Mesendoderm (in vitro differentiated cells): Measurements from ENCODE around the gene GFRA4.

Experiments
- DNase-seq: peaks from one replicate; pipeline ENCODE4 v3.0.0; 2013
- H2AK5ac ChIP-seq: 2 replicates; pipeline ENCODE4 v1.6.1; 2013; ENCODE audit warnings: low read length, inconsistent platforms
- H2BK120ac ChIP-seq: 2 replicates; pipeline ENCODE4 v1.6.1; 2013; ENCODE audit warnings: low read depth, mild to moderate bottlenecking, low read length, moderate library complexity, mixed read lengths
- H2BK15ac ChIP-seq: replicated peaks from 2 replicates; pipeline ENCODE4 v1.6.1; 2013; ENCODE audit warnings: low read depth, mild to moderate bottlenecking, moderate library complexity
- H2BK5ac ChIP-seq: 2 replicates; pipeline ENCODE4 v1.6.1; 2013; ENCODE audit warnings: low read length, inconsistent platforms
- H3K18ac ChIP-seq: 2 replicates; pipeline ENCODE4 v1.6.1; 2013; ENCODE audit warnings: mild to moderate bottlenecking, low read length, mixed read lengths
- H3K23ac ChIP-seq: one replicate; pipeline ENCODE4 v1.6.1; 2013; ENCODE audit warnings: low read length
- H3K27ac ChIP-seq: 2 replicates; pipeline ENCODE4 v1.5.1; 2013; ENCODE audit warnings: low read depth, mild to moderate bottlenecking, inconsistent platforms, low read length, moderate library complexity
- H3K27me3 ChIP-seq: 2 replicates; pipeline ENCODE4 v1.6.1; 2013; ENCODE audit warnings: low read length, control low read depth, mild to moderate bottlenecking, inconsistent platforms; ENCODE audit not compliant: insufficient read depth, poor library complexity
- H3K36me3 ChIP-seq: 2 replicates; pipeline ENCODE4 v1.6.1; 2013; ENCODE audit warnings: low read length, inconsistent platforms; ENCODE audit not compliant: control insufficient read depth, insufficient read depth
- H3K4ac ChIP-seq: one replicate; pipeline ENCODE4 v1.6.1; 2013; ENCODE audit warnings: low read depth, mild to moderate bottlenecking, low read length, moderate library complexity
- H3K4me1 ChIP-seq: 2 replicates; pipeline ENCODE4 v1.6.1; 2013; ENCODE audit warnings: low read depth, low read length, inconsistent platforms; ENCODE audit not compliant: control insufficient read depth
- H3K4me2 ChIP-seq: 2 replicates; pipeline ENCODE4 v1.6.1; 2013; ENCODE audit warnings: low read length
- H3K4me3 ChIP-seq: 2 replicates; pipeline ENCODE4 v1.5.1; 2013; ENCODE audit warnings: mild to moderate bottlenecking, low read length
- H3K56ac ChIP-seq: one replicate; pipeline ENCODE4 v1.6.1; 2013; ENCODE audit warnings: low read length
- H3K79me1 ChIP-seq: 2 replicates; pipeline ENCODE4 v1.6.1; 2013; ENCODE audit warnings: low read length, inconsistent platforms
- H3K79me2 ChIP-seq: 2 replicates; pipeline ENCODE4 v1.6.1; 2013; ENCODE audit warnings: mild to moderate bottlenecking, low read length; ENCODE audit not compliant: control insufficient read depth, insufficient read depth
- H3K9ac ChIP-seq: 2 replicates; pipeline ENCODE4 v1.6.1; 2013; ENCODE audit warnings: low read length, inconsistent platforms
- H4K5ac ChIP-seq: one replicate; pipeline ENCODE4 v1.6.1; 2013; ENCODE audit warnings: low read length
- H4K8ac ChIP-seq: one replicate; pipeline ENCODE4 v1.6.1; 2013; ENCODE audit warnings: low read depth, mild to moderate bottlenecking, control low read depth, low read length, moderate library complexity
- WGBS: extraction: QIAGEN DNeasy Blood & Tissue Kit; methylation state at CpG from one replicate; pipeline ENCODE4 v1.1.7; 2013; ENCODE audit warnings: low lambda C conversion rate, missing lambda C conversion rate; ENCODE audit not compliant: insufficient coverage; ENCODE audit errors: extremely low coverage; 5-methylcytosine and 5-hydroxymethylcytosine counted together

The GFRA4 gene

GRCh38 chr20:3702611-3703391, 39.6 kb upstream of the GFRA4 start:
- WGBS = no CpG with 5 or more reads among the region's 11 CpGs
- H3K18ac ChIP-seq = no peak overlapping the region

GRCh38 chr20:3701061-3701998, 38.1 kb upstream of the GFRA4 start:
- no peak overlapping the region for H3K9ac ChIP-seq
- no peaks in the 10 kb centered on the region for H3K36me3 ChIP-seq
- H3K56ac ChIP-seq = no peak overlapping the region
- no peak overlapping the region for H3K18ac ChIP-seq
- no peak overlapping the region for H2BK5ac ChIP-seq
- H2AK5ac ChIP-seq = no peak overlapping the region
- H3K27me3 ChIP-seq = no peaks in the 10 kb centered on the region
- DNase-seq = no peak
- H4K5ac ChIP-seq = no peak overlapping the region
- no peak overlapping the region for H3K4me2 ChIP-seq
- H3K4me1 ChIP-seq = no peaks in the 10 kb centered on the region
- H3K27ac ChIP-seq = no peak overlapping the region
- H2BK15ac ChIP-seq = no peak overlapping the region
- WGBS = no CpG with 5 or more reads among the region's 13 CpGs
- no peaks in the 10 kb centered on the region for H3K79me2 ChIP-seq
- H4K8ac ChIP-seq = no peak overlapping the region
- H3K79me1 ChIP-seq = no peaks in the 10 kb centered on the region
- H3K4ac ChIP-seq = no peak overlapping the region
- no peak overlapping the region for H3K4me3 ChIP-seq
- no peak overlapping the region for H2BK120ac ChIP-seq
- no peak overlapping the region for H3K23ac ChIP-seq

More at GRCh38 chr20:3702611-3703391, 39.6 kb upstream of the GFRA4 start:
- Histone ChIP-seq H3K23ac (no peak overlapping the region), H3K27ac (no peak overlapping the region), H3K4me1 (no peaks in the 10 kb centered on the region), H3K27me3 (no peaks in the 10 kb centered on the region), H2BK15ac (no peak overlapping the region), H3K4me2 (no peak overlapping the region), H3K79me1 (no peaks in the 10 kb centered on the region), H4K5ac (no peak overlapping the region), H3K56ac (no peak overlapping the region), H2BK120ac (no peak overlapping the region), H3K9ac (no peak overlapping the region), H2BK5ac (no peak overlapping the region), H3K36me3 (no peaks in the 10 kb centered on the region), H3K4ac (no peak overlapping the region), H3K79me2 (no peaks in the 10 kb centered on the region), H3K4me3 (no peak overlapping the region), H2AK5ac (no peak overlapping the region), H4K8ac (no peak overlapping the region)
- no peak for DNase-seq

- no peaks in the 10 kb centered on the region for H3K79me1 ChIP-seq
- H3K27me3 ChIP-seq = no peaks in the 10 kb centered on the region
- H4K5ac ChIP-seq = no peak overlapping the region
- no peak overlapping the region for H3K4me3 ChIP-seq
- H3K23ac ChIP-seq = no peak overlapping the region
- no peak overlapping the region for H3K27ac ChIP-seq
- no peaks in the 10 kb centered on the region for H3K4me1 ChIP-seq
- no peak overlapping the region for H4K8ac ChIP-seq
- no peak overlapping the region for H2BK120ac ChIP-seq
- H2BK15ac ChIP-seq = no peak overlapping the region
- WGBS = no CpG with 5 or more reads among the region's 16 CpGs
- no peak overlapping the region for H3K4me2 ChIP-seq
- no peak overlapping the region for H3K9ac ChIP-seq
- no peak overlapping the region for H2AK5ac ChIP-seq
- H3K4ac ChIP-seq = no peak overlapping the region
- no peaks in the 10 kb centered on the region for H3K79me2 ChIP-seq
- no peaks in the 10 kb centered on the region for H3K36me3 ChIP-seq
- H2BK5ac ChIP-seq = no peak overlapping the region
- no peak overlapping the region for H3K56ac ChIP-seq
- H3K18ac ChIP-seq = no peak overlapping the region
- no peak for DNase-seq
Observed at GRCh38 chr20:3699037-3699436, 35.8 kb upstream of the GFRA4 start.

- H3K56ac ChIP-seq = no peak overlapping the region
- no peak overlapping the region for H3K9ac ChIP-seq
- H3K79me2 ChIP-seq = no peaks in the 10 kb centered on the region
- no peak overlapping the region for H4K5ac ChIP-seq
- no CpG with 5 or more reads among the region's 6 CpGs for WGBS
- H3K4me1 ChIP-seq = no peaks in the 10 kb centered on the region
- no peak for DNase-seq
- no peak overlapping the region for H4K8ac ChIP-seq
- no peak overlapping the region for H3K23ac ChIP-seq
- no peak overlapping the region for H3K4me2 ChIP-seq
- no peaks in the 10 kb centered on the region for H3K79me1 ChIP-seq
- no peak overlapping the region for H2BK5ac ChIP-seq
- H3K27me3 ChIP-seq = no peaks in the 10 kb centered on the region
- no peak overlapping the region for H3K18ac ChIP-seq
- H2AK5ac ChIP-seq = no peak overlapping the region
- H3K36me3 ChIP-seq = no peaks in the 10 kb centered on the region
- no peak overlapping the region for H2BK120ac ChIP-seq
- H3K4ac ChIP-seq = no peak overlapping the region
- no peak overlapping the region for H3K27ac ChIP-seq
- no peak overlapping the region for H3K4me3 ChIP-seq
- no peak overlapping the region for H2BK15ac ChIP-seq
Observed at GRCh38 chr20:3698591-3699001, 35.4 kb upstream of the GFRA4 start.

GRCh38 chr20:3697588-3698305, 34.5 kb upstream of the GFRA4 start:
- H3K23ac ChIP-seq = no peak overlapping the region
- WGBS = no CpG with 5 or more reads among the region's 18 CpGs

More at GRCh38 chr20:3697588-3698305, 34.5 kb upstream of the GFRA4 start:
- Histone ChIP-seq H4K5ac (no peak overlapping the region), H2BK15ac (no peak overlapping the region), H3K79me1 (no peaks in the 10 kb centered on the region), H2BK5ac (no peak overlapping the region), H3K27me3 (no peaks in the 10 kb centered on the region), H3K4ac (no peak overlapping the region), H3K4me3 (no peak overlapping the region), H3K4me1 (no peaks in the 10 kb centered on the region), H3K18ac (no peak overlapping the region), H2BK120ac (no peak overlapping the region), H3K4me2 (no peak overlapping the region), H3K79me2 (no peaks in the 10 kb centered on the region), H4K8ac (no peak overlapping the region), H3K27ac (no peak overlapping the region), H3K9ac (no peak overlapping the region), H3K56ac (no peak overlapping the region), H2AK5ac (no peak overlapping the region), H3K36me3 (no peaks in the 10 kb centered on the region)
- no peak for DNase-seq
